Neural cell (in vitro differentiated cells): ENCODE measurements around the gene OGFR.

ENCODE experiments used
- CTCF ChIP-seq: fragments of 450-650 bp; IDR thresholded peaks from 2 replicates; pipeline ENCODE4 v1.5.1; 2014; ENCODE audit warnings: antibody characterized with exemption, mild to moderate bottlenecking, moderate library complexity; ENCODE audit not compliant: poor library complexity, severe bottlenecking
- EP300 ChIP-seq: fragments of 450-650 bp; conservative IDR thresholded peaks from 2 replicates; pipeline ENCODE4 v1.6.1; 2014; ENCODE audit warnings: antibody characterized with exemption, mild to moderate bottlenecking, moderate library complexity; ENCODE audit not compliant: poor library complexity, severe bottlenecking
- EZH2 ChIP-seq: fragments of 200-600, 300-800 bp; shearing (Covaris generic), sonication (generic); IDR thresholded peaks from 2 replicates; pipeline ENCODE4 v1.6.1; 2014; ENCODE audit warnings: antibody characterized with exemption, low read length, borderline replicate concordance, mild to moderate bottlenecking; ENCODE audit not compliant: insufficient read depth, poor library complexity, severe bottlenecking
- MXI1 ChIP-seq: fragments of 450-650 bp; conservative IDR thresholded peaks from 2 replicates; pipeline ENCODE4 v1.6.1; 2014; ENCODE audit warnings: antibody characterized with exemption, mild to moderate bottlenecking; ENCODE audit not compliant: poor library complexity, severe bottlenecking
- POLR2AphosphoS5 ChIP-seq: IDR thresholded peaks from 2 replicates; pipeline ENCODE4 v1.6.1; 2012
- RAD21 ChIP-seq: fragments of 450-650 bp; conservative IDR thresholded peaks from 2 replicates; pipeline ENCODE4 v1.6.1; 2014; ENCODE audit warnings: antibody characterized with exemption, mild to moderate bottlenecking, moderate library complexity
- SMC3 ChIP-seq: fragments of 450-650 bp; conservative IDR thresholded peaks from 2 replicates; pipeline ENCODE4 v1.6.1; 2014; ENCODE audit warnings: antibody characterized with exemption, mild to moderate bottlenecking, moderate library complexity; ENCODE audit not compliant: poor library complexity

GRCh38 chr20:62766716-62767115, 37.9 kb upstream of the OGFR start:
- TF ChIP-seq RAD21 (no peak), CTCF (no peak), EP300 (no peak), POLR2AphosphoS5 (no peak), EZH2 (no peak), MXI1 (no peak), SMC3 (no peak)
